H7 (cell line): ENCODE measurements around the gene MEIS3. TPM values are rescaled to one million over a fixed set of nuclear protein-coding genes. Genes with fewer than 3 reads are reported as not detected.

Source experiments
- DNase-seq: peaks from one replicate; pipeline ENCODE4 v3.0.0; 2012
- H3K27me3 ChIP-seq: 2 replicates; pipeline ENCODE4 v1.6.0; 2011; ENCODE audit warnings: mild to moderate bottlenecking, low read length; ENCODE audit not compliant: control insufficient read depth, insufficient read depth
- H3K36me3 ChIP-seq: replicated peaks from 2 replicates; pipeline ENCODE4 v1.5.1; 2011; ENCODE audit warnings: low read length; ENCODE audit not compliant: control insufficient read depth, insufficient read depth
- H3K4me3 ChIP-seq: 2 replicates; pipeline ENCODE4 v1.5.1; 2011; ENCODE audit warnings: low read depth, mild to moderate bottlenecking, control low read depth, low read length, moderate library complexity; ENCODE audit not compliant: insufficient read depth
- total RNA-seq: library from RNA; depleted of rRNA; stranded (reverse); fragments of >200 nt; shearing (Covaris generic); gene quantifications from 2 replicates; pipeline ENCODE4 v1.2.3, GENCODE V29; 2014

Gene MEIS3
- total RNA-seq, 1 experiment from 2014 or later: 134 TPM

DNA sequence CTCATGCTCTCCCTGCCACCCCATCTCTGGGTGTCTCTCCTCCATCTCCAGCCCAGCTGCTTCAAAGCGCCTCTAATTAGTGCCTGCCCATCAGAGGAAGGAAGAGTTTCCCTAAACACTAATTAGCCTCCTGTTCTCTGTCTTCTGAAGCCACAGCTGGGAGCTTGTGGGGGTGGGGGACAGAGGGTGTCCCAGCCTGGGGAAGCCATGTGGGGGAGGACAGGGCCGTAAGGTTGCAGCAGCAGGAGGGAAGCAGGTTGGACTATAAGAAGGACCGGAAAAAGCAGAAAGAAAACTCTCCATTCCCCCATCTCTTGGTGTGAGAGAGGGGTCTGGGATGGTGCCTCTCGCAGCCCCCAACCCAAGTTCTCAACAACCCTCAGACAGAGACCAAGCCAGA, 26.2 kb upstream of the MEIS3 start:
- no peak for DNase-seq
- Histone ChIP-seq H3K36me3 (no peaks in the 10 kb centered on the region), H3K27me3 (peaks cover 28% of the 10 kb centered on the region), H3K4me3 (no peak overlapping the region)

- peaks cover 28% of the 10 kb centered on the region for H3K27me3 ChIP-seq
- H3K4me3 ChIP-seq: no peak overlapping the region
- peak; percentile 89 for DNase-seq
- H3K36me3 ChIP-seq: no peaks in the 10 kb centered on the region
Observed at GRCh38 chr19:47444388-47444821, 25.1 kb upstream of the MEIS3 start.

GRCh38 chr19:47443331-47443730, 24.0 kb upstream of the MEIS3 start:
- Histone ChIP-seq H3K4me3 (no peak overlapping the region), H3K36me3 (no peaks in the 10 kb centered on the region), H3K27me3 (peaks cover 25% of the 10 kb centered on the region)
- DNase-seq: no peak

DNA sequence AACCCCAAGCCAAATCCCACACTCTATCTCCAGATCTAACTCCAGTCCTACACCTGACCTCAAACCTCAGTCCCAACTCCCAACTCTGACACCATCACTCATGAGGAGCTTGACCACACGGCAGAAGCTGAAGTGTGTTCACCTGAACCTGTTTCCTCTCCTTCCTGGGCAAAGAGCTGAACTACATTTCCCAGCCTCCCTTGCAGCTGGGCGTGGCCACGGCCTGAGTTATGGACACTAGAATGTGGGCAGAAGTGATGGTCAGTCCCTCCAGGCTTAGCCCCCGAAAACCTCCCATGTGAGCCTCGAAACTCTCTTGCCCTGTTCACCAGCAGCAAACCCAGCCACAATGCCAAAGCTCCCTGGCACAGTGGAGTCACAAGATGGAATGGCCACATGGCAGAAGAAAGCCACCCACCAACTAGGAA, 19.5 kb upstream of the MEIS3 start:
- no peak overlapping the region for H3K4me3 ChIP-seq
- no peaks in the 10 kb centered on the region for H3K36me3 ChIP-seq
- DNase-seq: no peak
- H3K27me3 ChIP-seq: peaks cover 2% of the 10 kb centered on the region; the same call in 1 of the 2 replicates

DNA sequence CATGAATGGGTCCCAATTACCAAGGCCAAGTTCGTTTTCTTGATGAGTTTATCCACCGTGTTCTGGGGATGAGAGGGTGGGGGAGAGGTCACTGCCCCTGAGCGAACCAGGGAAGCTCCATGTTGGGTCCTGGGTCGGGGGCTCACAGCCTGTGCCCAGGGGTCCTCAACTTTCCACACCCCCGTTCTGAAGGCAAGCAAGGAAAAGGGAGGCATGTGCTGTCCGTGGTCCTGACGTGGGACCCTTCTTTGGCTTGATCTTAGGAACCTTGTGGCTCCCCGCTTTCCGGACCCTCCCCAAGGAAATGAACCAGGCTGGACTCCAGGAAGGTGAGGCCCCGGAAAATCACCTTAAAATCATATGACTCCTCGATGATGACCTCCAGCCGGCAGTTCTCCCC, 18.2 kb upstream of the MEIS3 start:
- no peaks in the 10 kb centered on the region for H3K36me3 ChIP-seq

DNA sequence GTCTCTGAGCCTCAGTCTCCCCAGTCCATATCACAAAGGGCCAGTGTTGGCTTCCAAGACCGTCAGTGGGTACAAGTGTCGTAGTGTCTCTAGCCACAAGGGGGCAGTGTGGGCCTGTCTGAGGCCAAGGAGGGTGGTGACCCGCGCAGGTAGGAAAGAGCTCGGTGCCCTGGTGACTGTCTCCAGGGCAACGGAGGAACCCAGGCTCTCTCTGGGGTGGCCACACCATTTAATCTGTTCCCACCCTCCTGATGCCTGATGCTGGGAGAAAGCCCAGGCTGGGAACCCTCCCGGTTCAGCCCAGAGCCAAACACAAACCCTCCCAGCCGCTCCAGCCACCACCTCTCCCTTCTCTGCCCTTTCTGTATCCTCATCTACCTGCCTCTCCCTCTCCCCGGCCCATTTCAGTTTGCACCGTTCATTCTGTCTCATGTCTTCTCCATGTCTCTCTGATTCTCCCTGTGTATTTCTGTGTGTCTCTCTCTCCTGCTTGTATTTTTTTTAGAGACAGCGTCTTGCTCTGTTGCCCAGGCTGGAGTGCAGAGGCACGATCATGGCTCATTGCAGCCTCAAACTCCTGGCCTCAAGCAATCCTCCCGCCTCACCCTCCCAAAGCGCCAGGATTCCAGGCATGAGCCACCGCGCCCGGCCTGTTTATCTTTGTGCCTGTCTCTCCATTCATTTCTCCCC, 17.5 kb upstream of the MEIS3 start:
- Histone ChIP-seq H3K4me3 (no peak overlapping the region), H3K27me3 (no peaks in the 10 kb centered on the region; the same call in 1 of the 2 replicates), H3K36me3 (no peaks in the 10 kb centered on the region)
- peak; percentile 90 for DNase-seq

More for the DNA sequence above, 18.2 kb upstream of the MEIS3 start:
- Histone ChIP-seq H3K27me3 (no peaks in the 10 kb centered on the region; the same call in 1 of the 2 replicates), H3K4me3 (no peak overlapping the region)
- no peak for DNase-seq

DNA sequence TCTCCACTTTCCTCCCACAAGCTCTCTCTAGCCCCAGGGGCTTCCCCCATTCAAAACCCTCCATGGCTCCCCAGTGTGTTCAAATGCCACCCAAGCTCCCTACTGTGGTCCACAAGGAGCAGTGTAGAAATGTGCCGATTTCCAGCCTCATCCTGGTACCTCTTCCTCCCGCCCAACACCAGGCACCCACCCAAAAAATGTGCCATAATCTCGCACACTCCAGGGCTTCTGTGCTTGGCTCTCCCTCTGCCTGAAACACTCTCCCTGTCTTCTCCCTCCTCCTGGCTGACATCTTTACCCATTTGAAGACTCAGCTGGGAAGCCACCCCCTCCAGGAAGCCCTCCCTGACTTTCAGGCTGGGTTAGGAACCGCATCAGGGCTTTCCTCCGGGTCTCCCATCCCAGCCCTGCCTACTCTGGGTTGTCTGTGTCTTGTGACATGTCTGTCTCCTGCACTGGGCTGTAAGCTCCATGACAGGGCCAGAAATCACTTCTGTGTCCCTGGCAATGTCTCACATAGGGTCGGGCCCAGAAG, 16.6 kb upstream of the MEIS3 start:
- Histone ChIP-seq H3K4me3 (no peak overlapping the region), H3K27me3 (no peaks in the 10 kb centered on the region; the same call in 1 of the 2 replicates), H3K36me3 (no peaks in the 10 kb centered on the region)
- no peak for DNase-seq

DNA sequence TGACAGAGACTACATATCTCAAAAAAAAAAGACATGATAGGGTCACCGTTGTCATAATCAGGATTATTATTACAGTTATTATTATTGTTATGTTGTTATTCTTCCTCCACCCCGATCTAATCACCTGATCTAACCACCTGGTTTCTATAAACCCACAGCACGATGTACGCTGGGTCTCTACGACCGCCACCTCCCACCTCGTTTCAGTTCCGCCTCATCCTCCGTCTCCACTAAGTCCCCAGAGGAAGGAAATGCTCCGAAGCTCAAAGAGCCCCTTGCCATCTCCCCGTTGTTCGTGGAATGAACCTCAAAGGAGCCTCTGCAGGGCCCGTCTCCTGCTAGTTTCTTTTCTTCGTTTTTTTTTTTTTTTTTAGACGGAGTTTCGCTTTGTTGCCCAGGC, 15.9 kb upstream of the MEIS3 start:
- peaks cover 7% of the 10 kb centered on the region for H3K27me3 ChIP-seq
- H3K36me3 ChIP-seq: no peaks in the 10 kb centered on the region
- H3K4me3 ChIP-seq: no peak overlapping the region
- no peak for DNase-seq

GRCh38 chr19:47434088-47434487, 14.8 kb upstream of the MEIS3 start:
- DNase-seq: no peak
- no peak overlapping the region for H3K4me3 ChIP-seq
- peaks cover 18% of the 10 kb centered on the region for H3K27me3 ChIP-seq
- no peaks in the 10 kb centered on the region for H3K36me3 ChIP-seq

GRCh38 chr19:47433121-47433520, 13.8 kb upstream of the MEIS3 start:
- no peak overlapping the region for H3K4me3 ChIP-seq
- peaks cover 24% of the 10 kb centered on the region for H3K27me3 ChIP-seq
- H3K36me3 ChIP-seq: no peaks in the 10 kb centered on the region
- no peak for DNase-seq

DNA sequence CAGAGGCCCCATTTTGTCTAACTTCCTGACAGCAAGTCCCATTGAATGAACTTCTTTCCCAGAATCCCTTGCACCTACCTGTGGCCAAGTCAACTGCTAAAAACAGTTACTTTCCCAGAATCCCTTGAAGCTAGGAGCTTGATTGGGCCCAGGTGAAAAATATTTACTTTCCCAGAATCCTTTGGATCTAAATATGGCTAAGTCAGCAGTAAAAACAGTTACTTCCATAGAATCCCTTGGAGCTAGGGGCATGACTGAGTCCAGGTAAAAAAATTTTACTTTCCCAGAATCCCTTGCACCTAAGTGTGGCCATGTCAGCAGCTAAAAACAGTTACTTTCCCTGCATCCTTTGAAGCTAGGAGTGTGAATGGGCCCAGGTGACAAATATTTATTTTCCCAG, 13.2 kb upstream of the MEIS3 start:
- Histone ChIP-seq H3K4me3 (no peak overlapping the region), H3K27me3 (peaks cover 24% of the 10 kb centered on the region), H3K36me3 (no peaks in the 10 kb centered on the region)
- no peak for DNase-seq

DNA sequence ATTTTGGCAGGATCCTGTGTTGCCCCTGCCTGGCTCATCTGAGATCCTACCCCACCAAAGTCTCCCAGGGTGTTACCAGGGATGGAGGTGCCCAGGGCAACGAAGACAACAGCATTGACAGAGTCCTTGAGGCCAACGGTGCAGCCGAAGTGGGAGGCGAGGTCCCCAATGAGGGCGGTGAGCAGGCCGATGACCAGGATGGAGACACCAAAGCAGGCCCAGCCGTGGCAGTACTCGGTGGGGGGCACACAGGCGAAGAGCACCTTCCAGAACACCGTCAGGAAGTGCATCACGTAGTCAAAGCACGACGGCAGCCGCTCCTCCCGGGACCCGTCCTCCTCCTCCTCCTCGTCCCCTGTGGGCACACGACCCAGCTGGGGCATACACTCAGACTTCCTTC, 12.8 kb upstream of the MEIS3 start:
- no peak for DNase-seq
- H3K27me3 ChIP-seq: peaks cover 24% of the 10 kb centered on the region
- no peak overlapping the region for H3K4me3 ChIP-seq
- H3K36me3 ChIP-seq: no peaks in the 10 kb centered on the region

- peak; percentile 81 for DNase-seq
- peaks cover 27% of the 10 kb centered on the region for H3K27me3 ChIP-seq
- no peaks in the 10 kb centered on the region for H3K36me3 ChIP-seq
- H3K4me3 ChIP-seq: peak overlapping the region; percentile 43
Observed at GRCh38 chr19:47430041-47430802, 10.9 kb upstream of the MEIS3 start.

DNA sequence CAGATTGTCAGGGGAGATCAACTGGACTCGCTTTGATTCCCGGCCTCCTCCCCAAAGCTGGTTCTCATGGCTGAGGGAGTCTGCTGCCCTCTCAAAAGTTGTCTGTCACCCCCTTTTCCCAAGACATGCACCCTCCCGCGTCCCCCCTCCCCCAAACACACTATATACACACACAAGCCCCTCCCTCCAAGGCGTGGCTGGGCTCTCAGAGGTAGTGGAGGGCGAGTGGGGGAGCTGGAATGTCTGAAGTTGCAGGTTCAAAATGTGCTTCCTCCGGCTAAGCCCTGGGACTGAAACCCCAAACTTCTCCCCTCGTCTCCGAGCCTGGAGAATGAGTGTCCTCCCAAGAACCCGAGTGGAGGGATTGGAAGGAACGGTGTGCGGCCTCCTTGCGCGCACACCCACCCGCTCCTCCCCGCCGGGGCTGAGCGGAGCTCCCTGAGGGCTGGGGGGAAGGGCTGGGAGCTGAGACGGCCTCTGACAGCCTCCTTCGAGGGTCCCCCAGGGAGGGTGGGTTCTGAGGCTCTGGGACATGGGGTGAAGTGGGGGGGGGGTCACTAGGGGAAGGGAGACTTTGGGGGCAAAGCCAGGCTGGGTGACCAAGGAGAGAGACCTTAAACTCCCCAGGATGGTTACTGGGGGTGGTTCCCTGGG, 9.9 kb upstream of the MEIS3 start:
- Histone ChIP-seq H3K27me3 (peaks cover 27% of the 10 kb centered on the region), H3K36me3 (no peaks in the 10 kb centered on the region), H3K4me3 (peak overlapping the region; percentile 43; the same call in 1 of the 2 replicates)
- DNase-seq: peak; percentile 69
